ENCODE results near the gene AP1M1.
"Not testable (repeated sequence)": the region's sequence is repeated elsewhere in the genome, so short reads cannot be mapped to it uniquely, and the experiment has no call there.

AP1M1 gene

DNA sequence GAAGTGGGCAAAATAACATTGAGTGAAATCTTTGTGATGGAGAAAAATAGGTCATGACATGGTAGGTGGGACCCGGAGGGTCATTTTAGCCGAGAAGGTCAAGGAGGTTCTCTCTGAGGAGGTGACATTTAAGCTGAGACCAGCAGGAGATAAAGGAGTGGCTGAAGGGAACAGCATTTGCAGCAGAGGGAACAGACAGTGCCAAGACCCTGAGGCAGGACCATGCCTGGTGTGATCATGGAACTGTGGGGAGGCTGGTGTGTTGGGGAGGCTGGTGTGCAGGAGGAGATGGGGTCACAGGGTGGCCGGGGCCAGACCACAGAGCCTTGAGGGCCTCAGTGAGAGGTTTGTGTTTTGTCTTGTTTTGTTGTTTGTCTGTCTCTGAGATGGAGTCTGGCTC lies 67.5 kb downstream of the AP1M1 start:
- no peak for DNase-seq

DNA sequence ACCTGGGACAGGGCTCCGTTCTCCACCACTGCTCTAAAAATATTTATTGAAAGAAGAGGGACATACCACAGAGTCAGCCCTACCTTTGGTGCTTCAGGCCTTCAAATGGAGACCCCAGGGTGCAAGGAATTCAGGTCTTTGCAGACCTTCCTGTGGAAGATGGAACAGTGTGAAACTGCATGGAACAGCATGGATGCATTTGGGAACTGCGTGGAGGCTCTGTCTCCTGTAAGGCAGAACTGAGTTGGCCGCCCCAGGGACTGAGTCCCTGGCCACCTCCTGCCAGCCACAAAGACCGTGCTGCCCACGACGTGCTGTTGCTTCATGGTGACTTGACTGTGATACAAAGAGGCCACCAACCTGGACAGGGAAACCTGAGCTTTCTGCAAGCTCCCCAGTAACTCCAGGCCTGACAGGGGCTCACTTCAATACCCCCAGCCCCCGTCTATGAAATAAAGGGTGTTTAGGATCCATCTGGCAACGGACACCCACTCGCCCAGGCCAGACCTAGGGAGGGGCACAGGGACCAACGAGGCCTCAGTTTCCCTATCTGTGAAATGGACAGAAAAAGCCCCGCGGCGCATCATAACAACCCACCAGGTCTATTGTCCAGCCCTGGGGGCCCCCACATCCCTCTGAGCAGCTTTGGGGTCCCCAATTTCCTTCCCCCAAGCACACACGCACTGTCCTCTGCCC lies 68.3 kb downstream of the AP1M1 start:
- DNase-seq = no peak

DNA sequence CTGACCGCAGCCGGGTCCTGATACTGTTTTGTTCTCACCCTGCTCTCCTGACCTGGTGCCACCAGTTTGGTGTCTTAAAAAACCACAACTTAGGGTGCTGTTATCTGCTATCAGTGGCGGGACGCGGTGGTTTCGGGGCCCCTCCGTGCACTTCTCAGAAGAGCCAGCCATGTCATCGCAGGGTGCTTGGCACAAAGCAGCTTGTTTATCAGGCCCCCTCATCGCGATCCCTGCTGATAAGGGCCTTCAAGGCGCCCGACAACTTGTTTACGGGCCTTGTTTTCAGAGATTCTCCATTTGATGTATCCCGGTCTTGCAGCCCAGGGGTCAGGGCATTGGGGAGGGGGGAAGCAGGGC lies 68.9 kb downstream of the AP1M1 start:
- DNase-seq = no peak

DNA sequence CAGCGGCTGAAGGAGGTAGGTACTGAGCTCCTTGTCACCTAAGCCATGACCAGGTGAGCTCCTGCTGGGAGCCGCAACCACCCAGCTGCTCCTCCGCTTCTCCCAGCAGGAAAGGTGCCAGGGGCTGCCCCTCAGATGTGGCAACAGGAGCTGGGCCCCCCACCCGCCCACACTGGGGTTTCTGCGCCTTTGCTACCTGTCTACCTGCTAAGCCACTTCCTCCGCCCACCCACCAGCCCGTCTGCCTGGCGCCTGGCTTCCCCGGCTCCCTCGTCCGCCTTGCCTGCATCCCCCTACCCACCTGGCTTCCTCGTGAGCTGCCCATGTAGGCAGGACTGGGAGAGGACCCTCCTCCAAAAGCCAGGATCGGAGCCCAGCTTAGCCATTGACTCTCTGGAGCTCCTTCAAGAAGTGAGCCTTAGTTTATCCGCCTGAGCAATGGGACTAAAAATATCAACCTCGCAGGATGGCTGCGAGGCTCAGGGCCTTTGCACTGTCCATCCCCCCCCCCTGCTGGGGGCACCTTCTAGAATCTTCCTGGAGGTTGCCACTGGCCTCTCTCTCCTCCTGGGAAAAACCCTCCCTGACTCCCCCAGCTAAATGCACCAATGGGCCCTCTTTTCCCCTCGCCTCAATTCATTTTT lies 71.1 kb downstream of the AP1M1 start:
- no peak for DNase-seq

DNA sequence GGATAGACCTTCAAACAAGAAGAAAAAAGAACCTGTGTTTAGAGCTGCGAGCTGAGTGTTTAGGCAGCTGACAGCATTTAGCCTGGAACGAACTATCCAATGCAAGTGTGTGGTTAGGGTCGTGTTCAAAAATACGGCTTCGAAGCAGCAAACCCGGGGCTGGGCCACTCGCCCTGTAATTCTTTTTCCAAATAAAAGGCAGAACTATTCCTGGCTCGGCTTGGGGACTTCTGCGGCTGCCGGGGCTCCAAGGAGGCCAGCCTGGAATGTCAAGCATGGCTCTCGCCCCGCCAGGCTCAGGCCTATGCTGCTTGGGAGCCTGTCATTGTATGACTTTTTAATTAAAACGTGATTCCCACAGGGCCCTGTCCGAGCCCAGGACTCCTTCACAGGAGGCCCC lies 75.2 kb downstream of the AP1M1 start:
- DNase-seq = no peak

DNA sequence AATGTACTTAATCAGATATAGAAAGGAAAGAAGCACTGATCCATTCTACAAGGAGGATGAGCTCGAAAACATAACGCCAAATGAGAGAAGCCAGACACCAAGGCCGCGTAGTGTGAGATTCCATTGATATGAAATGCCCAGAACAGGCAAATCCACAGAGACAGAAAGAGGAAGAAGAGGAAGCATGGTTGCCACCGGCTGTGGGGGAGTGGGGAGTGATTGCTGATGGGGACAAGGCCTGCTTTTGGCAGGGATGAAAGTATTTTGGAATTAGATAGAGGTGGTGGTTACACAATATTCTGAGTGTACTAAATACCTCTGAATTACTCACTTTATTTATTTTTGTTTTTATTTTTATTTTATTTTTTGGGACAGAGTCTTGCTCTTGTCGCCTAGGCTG lies 76.7 kb downstream of the AP1M1 start:
- no peak for DNase-seq

DNA sequence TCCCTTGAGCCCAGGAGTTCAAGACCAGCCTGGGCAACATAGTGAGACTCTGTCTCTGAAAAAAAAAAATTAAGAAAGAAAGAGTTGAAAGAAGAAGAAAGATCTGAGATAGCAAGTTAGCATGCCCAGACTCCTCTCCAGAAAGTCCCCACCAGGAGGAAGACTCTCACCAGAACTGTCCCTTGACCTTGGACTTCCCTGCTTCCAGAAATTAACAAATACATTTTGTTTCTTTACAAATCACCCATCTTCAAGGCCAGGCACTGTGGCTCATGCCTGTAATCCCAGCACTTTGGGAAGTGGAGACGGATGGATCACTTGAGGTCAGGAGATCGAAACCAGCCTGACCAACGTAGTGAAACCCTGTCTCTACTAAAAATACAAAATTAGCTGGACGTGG lies 82.6 kb downstream of the AP1M1 start:
- DNase-seq = no peak

DNA sequence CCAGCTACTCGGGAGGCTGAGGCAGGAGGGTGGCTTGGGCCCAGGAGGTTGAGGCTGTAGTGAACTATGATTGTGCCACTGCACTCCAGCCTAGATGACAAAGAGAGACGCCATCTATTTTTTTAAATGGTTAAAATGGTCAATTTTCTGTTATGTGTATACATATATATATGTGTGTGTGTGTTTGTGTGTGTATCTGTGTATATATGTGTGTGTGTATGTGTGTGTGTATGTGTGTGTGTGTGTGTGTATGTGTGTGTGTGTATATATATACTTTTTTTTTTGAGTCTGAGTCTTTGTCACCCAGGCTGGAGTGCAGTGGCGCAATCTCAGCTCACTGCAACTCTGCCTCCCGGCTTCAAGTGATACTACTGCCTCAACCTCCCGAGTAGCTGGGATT lies 84.0 kb downstream of the AP1M1 start:
- no peak for DNase-seq

DNA sequence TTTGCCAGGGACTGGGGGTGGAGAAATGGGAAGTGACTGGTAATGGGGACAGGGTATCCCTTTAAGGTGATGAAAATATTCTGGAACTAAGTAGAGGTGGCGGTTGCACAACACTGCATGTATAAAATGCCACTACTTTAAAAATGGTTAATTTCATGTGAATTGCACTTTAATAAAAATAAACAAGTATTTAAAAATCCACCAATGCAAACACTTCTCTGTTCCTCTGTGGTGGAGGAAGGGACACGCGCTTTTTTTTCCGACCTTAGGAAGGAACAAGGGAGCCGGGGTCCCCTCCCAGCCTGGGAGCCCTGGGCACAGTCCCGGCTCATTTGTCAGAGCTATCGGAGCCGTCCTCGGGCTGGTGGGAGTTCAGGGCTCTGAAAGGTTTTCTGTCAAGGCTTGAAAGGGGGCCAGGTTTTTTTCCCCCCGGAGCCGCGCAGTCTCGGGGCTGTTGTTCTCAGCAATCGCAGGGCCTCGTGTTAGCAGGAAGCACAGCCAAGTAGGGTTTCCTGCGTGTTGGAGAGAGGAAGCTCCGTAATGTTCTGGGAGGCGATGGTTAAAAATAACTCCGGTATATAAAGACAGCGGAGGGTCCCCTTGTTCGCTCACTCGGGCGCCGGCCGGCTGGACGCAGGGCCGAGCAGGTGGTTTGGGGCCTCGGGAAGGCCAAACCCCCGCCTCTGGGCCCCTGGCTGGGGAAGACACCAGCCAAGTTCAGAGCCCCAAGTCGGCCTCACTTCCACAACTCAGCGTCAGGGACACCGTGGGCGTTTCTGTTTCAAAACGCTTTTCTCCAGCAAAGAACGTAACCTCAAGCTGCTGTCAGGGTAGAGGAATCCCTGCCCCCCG lies 85.7 kb downstream of the AP1M1 start:
- peak; percentile 72 for DNase-seq

DNA sequence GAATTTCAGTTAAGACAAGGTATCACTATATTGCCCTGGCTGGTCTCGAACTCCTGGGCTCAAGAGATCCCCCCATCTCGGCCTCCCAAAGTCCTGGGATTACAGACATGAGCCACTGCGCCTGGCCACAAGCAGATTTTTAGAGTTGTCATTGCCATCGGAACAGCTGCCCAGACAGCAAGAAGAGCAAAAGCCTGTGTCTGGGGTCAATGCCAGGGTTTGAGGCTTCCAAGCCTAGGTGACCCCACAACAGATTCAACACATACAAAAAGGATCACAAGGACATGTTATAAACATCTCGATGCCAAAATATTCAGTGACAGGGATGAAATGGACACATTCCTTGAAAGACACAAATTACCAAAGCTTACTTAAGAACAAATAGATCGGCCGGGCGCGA lies 86.8 kb downstream of the AP1M1 start:
- no peak for DNase-seq

DNA sequence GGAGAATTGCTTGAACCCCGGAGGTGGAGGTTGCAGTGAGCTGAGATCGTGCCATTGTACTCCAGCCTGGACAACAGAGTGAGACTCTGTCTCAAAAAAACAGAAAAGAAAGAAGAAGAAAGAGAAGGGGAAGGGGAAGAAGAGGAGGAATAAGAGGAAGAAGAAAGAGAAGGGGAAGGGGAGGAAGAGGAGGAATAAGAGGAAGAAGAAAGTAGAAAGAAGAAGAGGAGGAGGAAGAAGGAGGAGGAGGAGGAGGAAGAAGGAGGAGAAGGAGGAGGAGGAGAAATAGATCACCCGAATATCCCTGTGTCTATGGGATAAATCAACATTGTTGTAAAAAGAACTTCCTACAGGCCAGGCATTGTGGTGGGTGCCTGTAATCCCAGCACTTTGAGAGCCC lies 87.4 kb downstream of the AP1M1 start:
- DNase-seq = not testable (repeated sequence)

DNA sequence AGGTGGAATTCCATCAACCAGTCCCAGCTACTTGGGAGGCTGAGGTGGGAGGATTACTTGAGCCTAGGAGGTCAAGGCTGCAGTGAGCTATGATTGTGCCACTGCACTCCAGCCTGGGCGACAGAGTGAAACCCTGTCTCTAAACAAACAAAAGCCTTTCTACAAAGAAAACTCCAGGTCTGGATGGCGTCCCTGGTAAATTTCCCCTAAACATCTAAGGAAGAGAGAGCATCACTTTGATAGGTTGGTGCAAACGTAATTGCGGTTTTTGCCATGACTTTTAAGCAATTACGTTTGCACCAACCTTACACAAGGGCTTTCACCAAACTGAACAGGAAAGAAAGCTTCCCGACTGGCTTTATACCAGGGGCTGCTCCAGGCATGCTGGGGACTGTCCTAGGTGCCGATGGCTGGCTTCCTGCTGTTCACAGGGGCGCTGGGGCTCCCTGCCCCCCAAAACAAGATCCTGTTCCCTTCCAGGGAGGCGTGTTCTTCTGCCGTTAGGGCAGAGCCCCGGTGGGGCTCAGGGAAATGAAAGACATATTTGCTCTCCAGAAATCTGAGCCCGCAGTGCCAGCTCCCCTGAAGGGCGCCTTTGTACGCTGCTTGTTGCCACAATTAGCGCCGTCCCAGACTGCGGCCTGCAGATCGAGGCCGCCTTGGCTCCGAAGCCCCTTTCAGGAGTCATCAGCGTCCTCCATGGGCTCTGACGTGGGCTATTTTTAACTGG lies 88.2 kb downstream of the AP1M1 start:
- peak; percentile 87 for DNase-seq

DNA sequence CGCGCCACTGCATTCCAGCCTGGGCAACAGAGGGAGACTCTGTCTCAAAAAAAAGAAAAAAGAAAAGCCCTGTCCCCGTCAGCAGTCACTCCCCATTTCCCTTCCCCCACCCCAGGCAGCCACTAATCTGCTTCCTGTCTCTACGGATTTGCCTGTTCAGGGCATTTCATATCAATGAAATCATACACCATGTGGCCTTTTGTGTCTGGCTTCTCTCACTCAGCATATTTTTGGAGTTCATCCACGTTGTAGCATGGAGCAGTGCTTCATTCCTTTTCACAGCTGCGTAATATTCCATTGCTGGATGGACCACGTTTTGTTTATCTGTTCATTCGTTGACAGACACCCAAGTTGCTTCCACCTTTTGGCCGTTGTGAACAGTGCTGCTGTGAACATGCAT lies 90.8 kb downstream of the AP1M1 start:
- DNase-seq = no peak

DNA sequence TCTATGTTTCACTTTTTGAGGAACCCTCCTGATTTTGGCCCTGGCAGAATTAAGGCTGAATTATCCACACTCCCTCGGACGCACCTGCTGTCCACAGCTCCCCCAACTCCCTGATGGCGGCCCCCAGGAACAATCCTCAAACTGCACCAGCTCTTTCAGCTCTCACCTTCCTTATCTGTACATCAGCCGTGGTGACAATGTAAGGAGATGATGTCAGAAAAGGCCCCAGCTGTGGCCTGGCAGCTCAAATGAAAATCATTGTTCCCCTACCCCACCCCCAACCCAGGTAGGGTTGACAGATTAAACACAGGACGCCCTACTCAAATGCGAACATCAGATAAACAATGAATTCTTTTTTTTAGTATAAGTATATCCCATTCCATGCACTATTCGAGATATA lies 91.9 kb downstream of the AP1M1 start:
- no peak for DNase-seq

DNA sequence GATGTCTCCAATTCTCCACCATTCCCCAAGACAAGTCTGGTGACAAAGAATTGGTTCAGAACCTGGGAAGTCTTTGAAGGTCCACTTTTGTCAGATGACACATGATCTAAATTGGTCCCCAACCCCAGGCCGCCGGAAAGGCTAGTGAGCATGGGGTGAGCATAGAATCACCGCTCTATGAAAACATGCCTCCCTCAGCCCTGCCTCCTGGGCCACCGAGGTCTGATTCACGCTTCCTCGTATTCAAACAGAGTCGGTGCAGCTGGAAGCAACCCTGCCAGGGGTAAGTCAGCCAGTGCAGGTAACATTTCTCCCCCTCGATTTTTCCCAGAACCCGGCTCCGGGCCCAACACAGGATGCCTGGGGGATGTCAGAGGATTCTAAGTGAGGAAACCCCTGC lies 93.0 kb downstream of the AP1M1 start:
- no peak for DNase-seq

DNA sequence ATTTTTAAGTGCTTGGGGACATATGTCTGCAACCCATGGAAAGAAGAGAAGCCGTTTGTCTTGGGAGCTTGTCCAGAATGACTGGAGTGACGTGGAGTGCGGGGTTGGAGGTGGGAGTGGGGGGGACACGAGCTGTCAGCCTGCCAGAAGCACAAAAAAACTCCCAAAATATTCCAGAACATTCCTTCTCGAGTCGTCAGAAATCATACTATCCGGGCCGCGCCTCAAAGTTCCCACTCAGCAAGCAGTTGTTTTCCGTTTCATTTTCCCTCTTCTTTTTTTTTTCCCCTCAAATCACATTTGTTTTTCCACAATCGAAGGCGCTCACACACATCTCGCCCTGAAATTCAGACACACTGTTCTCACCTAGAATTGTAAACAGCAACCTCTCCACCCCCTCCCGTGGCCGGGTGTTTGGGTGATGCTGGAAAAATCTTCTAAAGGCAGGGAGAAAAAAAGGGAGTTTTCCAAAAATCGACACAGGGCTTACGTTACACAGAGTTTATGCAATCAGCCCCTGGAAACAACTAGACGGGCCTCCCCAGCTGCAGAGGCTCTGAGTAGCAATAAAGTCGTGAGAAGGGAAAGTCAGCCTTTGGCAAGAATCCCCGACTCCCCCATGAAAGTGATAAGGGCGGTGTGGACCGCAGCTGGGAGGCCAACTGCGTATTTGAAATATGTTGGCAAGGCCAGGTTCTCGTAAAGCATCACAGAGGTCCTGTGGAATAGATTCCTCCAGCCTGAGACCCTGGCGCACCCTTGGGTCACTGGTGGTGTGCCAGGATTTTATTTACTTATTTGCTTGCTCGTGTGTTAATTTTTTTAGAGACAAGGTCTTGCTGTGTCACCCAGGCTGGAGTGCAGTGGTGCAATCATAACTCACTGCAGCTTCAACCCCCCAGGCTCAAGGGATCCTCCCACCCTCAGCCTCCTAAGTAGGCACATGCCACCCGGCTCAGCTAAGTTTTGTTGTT lies 95.7 kb downstream of the AP1M1 start:
- DNase-seq = peak; percentile 51

DNA sequence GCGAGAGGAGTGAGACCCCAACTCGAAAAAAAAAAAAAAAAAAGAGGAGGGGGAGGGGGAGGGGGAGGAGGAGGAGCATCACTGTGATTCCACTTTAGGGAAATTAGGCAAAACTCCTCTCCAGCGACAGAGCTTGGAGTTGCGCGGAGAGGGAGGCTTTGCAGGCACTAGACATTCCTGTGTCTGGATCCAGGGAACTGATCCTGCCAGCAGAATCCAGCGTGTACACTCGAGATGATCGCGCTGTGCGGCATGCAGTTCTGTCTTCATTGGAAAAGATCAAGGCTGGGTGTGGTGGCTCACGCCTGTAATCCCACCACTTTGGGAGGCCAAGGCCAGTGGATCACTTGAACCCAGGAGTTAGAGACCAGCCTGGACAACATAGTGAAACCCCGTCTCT lies 97.3 kb downstream of the AP1M1 start:
- no peak for DNase-seq
